HL-60 (cell line): ENCODE data around the gene CYP1B1.
A peak's percentile ranks its signal among the peaks of the same experiment; 100 is the strongest.

Source experiments
- DNase-seq, 2 experiments: peaks; one replicate each; pipeline ENCODE4 v3.0.0-alpha.2; 2010 to 2020; ENCODE audit warnings: low read depth in 1 of 2, low spot score in 1 of 2
- H3K27ac ChIP-seq: fragments of 250-450 bp; sonication (Bioruptor Pico); replicated peaks from 2 replicates; pipeline ENCODE4 v1.5.1; 2020; ENCODE audit warnings: mild to moderate bottlenecking, moderate library complexity
- H3K27me3 ChIP-seq: fragments of 250-450 bp; sonication (Bioruptor Pico); 2 replicates; pipeline ENCODE4 v1.5.1; 2021; ENCODE audit warnings: mild to moderate bottlenecking, moderate library complexity; ENCODE audit not compliant: insufficient read depth, poor library complexity, severe bottlenecking
- H3K4me3 ChIP-seq: replicated peaks from 2 replicates; pipeline ENCODE4 v1.5.1; 2011; ENCODE audit warnings: mild to moderate bottlenecking, control low read depth, low read length; ENCODE audit not compliant: insufficient read depth
- GABPA ChIP-seq: IDR thresholded peaks from 2 replicates; pipeline ENCODE4 v1.6.1; 2012; ENCODE audit warnings: low read depth
- POLR2AphosphoS5 ChIP-seq: IDR thresholded peaks from 2 replicates; pipeline ENCODE4 v1.6.1; 2012; ENCODE audit warnings: low read depth
- SPI1 ChIP-seq: IDR thresholded peaks from 2 replicates; pipeline ENCODE4 v1.6.1; 2012; ENCODE audit warnings: low read depth, mild to moderate bottlenecking, borderline replicate concordance
- TF ChIP-seq, protein P1 (sequence below): IDR thresholded peaks from one replicate; pipeline ENCODE4 v1.5.1; 2011; ENCODE audit warnings: low read length, control low read depth, inconsistent platforms; ENCODE audit not compliant: insufficient read depth
- TF ChIP-seq, protein P2 (sequence below): IDR thresholded peaks from 2 replicates; pipeline ENCODE4 v1.6.1; 2012; ENCODE audit warnings: low read depth; ENCODE audit not compliant: insufficient replicate concordance

CYP1B1 gene

DNA sequence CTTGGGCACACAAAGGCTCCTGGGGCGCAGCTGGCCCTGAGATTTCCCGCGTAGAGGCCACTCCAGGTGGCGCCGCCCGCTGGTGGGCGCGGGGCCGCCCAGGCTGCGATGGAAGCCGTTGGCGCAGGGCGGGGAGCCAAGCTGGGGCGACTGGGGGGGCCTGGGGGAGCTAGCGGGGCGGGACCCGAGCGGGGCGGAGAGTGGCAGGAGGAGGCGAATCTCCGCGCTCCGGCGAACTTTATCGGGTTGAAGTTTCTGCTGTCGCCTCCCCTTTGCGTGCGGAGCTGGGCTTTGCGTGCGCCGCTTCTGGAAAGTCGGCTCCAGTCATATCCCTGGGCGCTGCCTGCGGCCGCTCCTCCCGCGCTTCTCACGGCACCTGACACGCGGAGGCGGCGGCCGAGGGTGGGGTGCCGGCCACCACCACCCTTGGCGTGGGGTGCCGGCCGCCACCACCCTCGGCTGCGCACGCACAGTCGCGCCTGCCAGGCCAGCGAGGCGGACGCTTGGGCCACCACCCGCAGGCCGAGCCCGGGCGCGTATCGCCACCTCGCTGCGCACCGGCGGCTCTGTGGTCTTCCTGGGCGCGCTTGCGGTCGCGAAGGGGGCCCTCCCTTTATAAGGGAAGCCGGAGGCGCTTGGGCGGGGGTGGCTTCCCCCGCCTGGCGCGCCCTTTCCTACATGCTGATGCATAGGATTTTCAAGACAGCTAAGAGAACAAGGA, 919 bp upstream of the CYP1B1 start:
- Histone ChIP-seq H3K4me3 (peak overlapping the region; percentile 53), H3K27me3 (no peaks in the 10 kb centered on the region), H3K27ac (peak overlapping the region; percentile 89)
- TF ChIP-seq SPI1: peak; percentile 22; the same call in 1 of the 2 replicates
- peak; percentile 65 for TF ChIP-seq POLR2AphosphoS5
- TF ChIP-seq, protein P1, sequence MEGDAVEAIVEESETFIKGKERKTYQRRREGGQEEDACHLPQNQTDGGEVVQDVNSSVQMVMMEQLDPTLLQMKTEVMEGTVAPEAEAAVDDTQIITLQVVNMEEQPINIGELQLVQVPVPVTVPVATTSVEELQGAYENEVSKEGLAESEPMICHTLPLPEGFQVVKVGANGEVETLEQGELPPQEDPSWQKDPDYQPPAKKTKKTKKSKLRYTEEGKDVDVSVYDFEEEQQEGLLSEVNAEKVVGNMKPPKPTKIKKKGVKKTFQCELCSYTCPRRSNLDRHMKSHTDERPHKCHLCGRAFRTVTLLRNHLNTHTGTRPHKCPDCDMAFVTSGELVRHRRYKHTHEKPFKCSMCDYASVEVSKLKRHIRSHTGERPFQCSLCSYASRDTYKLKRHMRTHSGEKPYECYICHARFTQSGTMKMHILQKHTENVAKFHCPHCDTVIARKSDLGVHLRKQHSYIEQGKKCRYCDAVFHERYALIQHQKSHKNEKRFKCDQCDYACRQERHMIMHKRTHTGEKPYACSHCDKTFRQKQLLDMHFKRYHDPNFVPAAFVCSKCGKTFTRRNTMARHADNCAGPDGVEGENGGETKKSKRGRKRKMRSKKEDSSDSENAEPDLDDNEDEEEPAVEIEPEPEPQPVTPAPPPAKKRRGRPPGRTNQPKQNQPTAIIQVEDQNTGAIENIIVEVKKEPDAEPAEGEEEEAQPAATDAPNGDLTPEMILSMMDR: no peak
- no peak for TF ChIP-seq GABPA
- TF ChIP-seq, protein P2, sequence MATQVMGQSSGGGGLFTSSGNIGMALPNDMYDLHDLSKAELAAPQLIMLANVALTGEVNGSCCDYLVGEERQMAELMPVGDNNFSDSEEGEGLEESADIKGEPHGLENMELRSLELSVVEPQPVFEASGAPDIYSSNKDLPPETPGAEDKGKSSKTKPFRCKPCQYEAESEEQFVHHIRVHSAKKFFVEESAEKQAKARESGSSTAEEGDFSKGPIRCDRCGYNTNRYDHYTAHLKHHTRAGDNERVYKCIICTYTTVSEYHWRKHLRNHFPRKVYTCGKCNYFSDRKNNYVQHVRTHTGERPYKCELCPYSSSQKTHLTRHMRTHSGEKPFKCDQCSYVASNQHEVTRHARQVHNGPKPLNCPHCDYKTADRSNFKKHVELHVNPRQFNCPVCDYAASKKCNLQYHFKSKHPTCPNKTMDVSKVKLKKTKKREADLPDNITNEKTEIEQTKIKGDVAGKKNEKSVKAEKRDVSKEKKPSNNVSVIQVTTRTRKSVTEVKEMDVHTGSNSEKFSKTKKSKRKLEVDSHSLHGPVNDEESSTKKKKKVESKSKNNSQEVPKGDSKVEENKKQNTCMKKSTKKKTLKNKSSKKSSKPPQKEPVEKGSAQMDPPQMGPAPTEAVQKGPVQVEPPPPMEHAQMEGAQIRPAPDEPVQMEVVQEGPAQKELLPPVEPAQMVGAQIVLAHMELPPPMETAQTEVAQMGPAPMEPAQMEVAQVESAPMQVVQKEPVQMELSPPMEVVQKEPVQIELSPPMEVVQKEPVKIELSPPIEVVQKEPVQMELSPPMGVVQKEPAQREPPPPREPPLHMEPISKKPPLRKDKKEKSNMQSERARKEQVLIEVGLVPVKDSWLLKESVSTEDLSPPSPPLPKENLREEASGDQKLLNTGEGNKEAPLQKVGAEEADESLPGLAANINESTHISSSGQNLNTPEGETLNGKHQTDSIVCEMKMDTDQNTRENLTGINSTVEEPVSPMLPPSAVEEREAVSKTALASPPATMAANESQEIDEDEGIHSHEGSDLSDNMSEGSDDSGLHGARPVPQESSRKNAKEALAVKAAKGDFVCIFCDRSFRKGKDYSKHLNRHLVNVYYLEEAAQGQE: peak; percentile 9
- DNase-seq: peak; percentile 96 to 97

DNA sequence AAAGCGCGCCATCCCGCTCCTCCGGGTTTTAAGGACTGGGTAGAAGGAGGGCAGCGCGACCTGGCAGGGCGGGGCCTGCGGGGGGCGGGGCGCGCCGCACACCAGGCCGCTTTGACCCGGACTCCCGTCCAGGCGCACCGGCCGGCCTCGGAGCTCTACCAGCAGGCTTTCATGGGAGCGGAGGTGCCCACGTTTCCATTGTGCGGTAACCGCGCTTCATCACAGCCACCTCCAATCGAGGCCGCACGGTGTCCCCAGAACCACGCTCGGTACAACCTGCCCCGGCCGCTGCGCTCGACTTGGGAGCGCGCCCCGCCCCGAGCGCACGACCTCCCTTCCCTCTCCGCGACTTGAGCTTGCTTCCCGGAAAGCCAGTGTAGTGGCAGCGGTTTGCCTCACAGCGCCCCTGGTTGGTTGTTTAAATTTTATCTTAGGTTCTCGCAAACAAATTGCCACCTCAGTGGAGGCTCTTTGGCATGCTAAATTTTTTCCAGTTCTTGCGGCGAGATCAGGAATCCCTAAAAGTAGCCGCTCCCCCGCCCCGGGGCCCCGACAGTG, 280 bp upstream of the CYP1B1 start:
- H3K27ac ChIP-seq: peak overlapping the region; percentile 89

DNA sequence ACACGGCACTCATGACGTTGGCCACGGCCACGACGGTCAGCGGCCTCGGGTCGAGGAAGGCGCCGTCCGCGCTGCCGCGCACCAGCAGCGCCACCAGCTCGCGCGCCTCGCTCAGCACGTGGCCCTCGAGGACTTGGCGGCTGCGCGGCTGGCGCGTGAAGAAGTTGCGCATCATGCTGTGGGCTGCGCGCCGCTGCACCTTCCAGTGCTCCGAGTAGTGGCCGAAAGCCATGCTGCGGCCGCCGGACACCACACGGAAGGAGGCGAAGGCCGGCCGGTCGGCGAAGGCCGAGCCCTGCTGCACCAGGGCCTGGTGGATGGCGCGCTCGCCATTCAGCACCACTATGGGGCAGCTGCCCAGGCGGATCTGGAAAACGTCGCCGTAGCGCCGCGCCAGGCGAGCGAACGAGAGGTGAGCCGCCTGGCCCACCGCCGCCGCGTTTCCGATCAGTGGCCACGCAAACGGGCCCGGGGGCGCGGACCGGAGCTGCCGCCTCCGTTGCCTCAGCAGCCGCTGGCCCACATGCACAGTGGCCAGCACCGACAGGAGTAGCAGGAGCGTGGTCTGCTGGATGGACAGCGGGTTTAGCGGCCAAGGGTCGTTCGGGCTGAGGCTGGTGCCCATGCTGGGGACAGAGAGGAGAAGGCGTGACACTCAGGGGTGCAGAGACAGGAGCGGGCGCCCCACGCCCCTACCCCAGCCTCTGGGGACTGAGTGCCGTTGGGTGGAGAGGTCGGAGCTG, 1.0 kb downstream of the CYP1B1 start:
- TF ChIP-seq SPI1 (no peak), POLR2AphosphoS5 (no peak; the same call in 1 of the 2 replicates), GABPA (no peak)
- TF ChIP-seq, protein P1: no peak
- TF ChIP-seq, protein P2: no peak
- Histone ChIP-seq H3K27me3 (no peaks in the 10 kb centered on the region), H3K4me3 (peak overlapping the region; percentile 53), H3K27ac (no peak overlapping the region)
- no peak for DNase-seq

More for the DNA sequence above, 280 bp upstream of the CYP1B1 start:
- TF ChIP-seq POLR2AphosphoS5 (no peak; the same call in 1 of the 2 replicates), SPI1 (no peak), GABPA (no peak)
- TF ChIP-seq, protein P1: peak; percentile 9
- TF ChIP-seq, protein P2: no peak
- Histone ChIP-seq H3K27me3 (no peaks in the 10 kb centered on the region), H3K4me3 (peak overlapping the region; percentile 53)
- peak; percentile 80 to 91 for DNase-seq
